GM19043 (cell line): ENCODE data around the gene ATP23.

Experiments
- ATAC-seq: cut with Tn5 transposase; IDR thresholded peaks from one replicate; pipeline ENCODE4 v1.9.1; 2021; ENCODE audit warnings: low read depth; ENCODE audit not compliant: unreplicated experiment

Gene ATP23

GRCh38 chr12:57907281-57907680, 34.1 kb upstream of the ATP23 start:
- ATAC-seq: no peak

- no peak for ATAC-seq
Observed at GRCh38 chr12:57908511-57908910, 32.9 kb upstream of the ATP23 start.

- ATAC-seq: no peak
Observed at GRCh38 chr12:57909056-57909455, 32.3 kb upstream of the ATP23 start.

GRCh38 chr12:57909611-57910010, 31.8 kb upstream of the ATP23 start:
- no peak for ATAC-seq

- ATAC-seq: no peak
Observed at GRCh38 chr12:57918147-57918546, 23.2 kb upstream of the ATP23 start.

GRCh38 chr12:57927086-57927485, 14.3 kb upstream of the ATP23 start:
- no peak for ATAC-seq

- no peak for ATAC-seq
Observed at GRCh38 chr12:57929092-57929830, 12.1 kb upstream of the ATP23 start.

GRCh38 chr12:57934819-57935218, 6.5 kb upstream of the ATP23 start:
- ATAC-seq: no peak

GRCh38 chr12:57935331-57935730, 6.0 kb upstream of the ATP23 start:
- no peak for ATAC-seq

GRCh38 chr12:57935839-57936512, 5.4 kb upstream of the ATP23 start:
- ATAC-seq: peak; percentile 97

- ATAC-seq: no peak
Observed at GRCh38 chr12:57936513-57936883, 4.9 kb upstream of the ATP23 start.

GRCh38 chr12:57939291-57939690, 2.1 kb upstream of the ATP23 start:
- ATAC-seq: no peak

GRCh38 chr12:57940052-57940914, 1.1 kb upstream of the ATP23 start:
- ATAC-seq: no peak

GRCh38 chr12:57940915-57941164, 527 bp upstream of the ATP23 start:
- ATAC-seq: no peak

- no peak for ATAC-seq
Observed at GRCh38 chr12:57943438-57944080, 2.2 kb downstream of the ATP23 start.

- ATAC-seq: no peak
Observed at GRCh38 chr12:57944313-57945023, 3.1 kb downstream of the ATP23 start.

GRCh38 chr12:57952766-57953165, 11.4 kb downstream of the ATP23 start:
- ATAC-seq: no peak

- no peak for ATAC-seq
Observed at GRCh38 chr12:57954768-57955167, 13.4 kb downstream of the ATP23 start.

- no peak for ATAC-seq
Observed at GRCh38 chr12:57958061-57958657, 16.8 kb downstream of the ATP23 start.

GRCh38 chr12:57964421-57964820, 23.1 kb downstream of the ATP23 start:
- no peak for ATAC-seq
